Trophoblast cell (in vitro differentiated cells and primary cell): ENCODE measurements around the gene DTNB.

Experiments
- DNase-seq, 2 donors: peaks; one replicate each; pipeline ENCODE4 v3.0.0-alpha.2; 2016
- H2AFZ ChIP-seq: 2 replicates; pipeline ENCODE4 v1.6.1; 2013; ENCODE audit warnings: low read length, moderate library complexity, mild to moderate bottlenecking; ENCODE audit not compliant: insufficient read depth, poor library complexity
- H2AK5ac ChIP-seq: 2 replicates; pipeline ENCODE4 v1.6.1; 2013; ENCODE audit warnings: mild to moderate bottlenecking, low read length
- H2BK120ac ChIP-seq: 2 replicates; pipeline ENCODE4 v1.6.1; 2013; ENCODE audit warnings: low read length, mild to moderate bottlenecking, moderate library complexity; ENCODE audit not compliant: insufficient read depth, poor library complexity
- H2BK12ac ChIP-seq: 2 replicates; pipeline ENCODE4 v1.6.1; 2013; ENCODE audit warnings: mild to moderate bottlenecking, low read length, moderate library complexity
- H2BK5ac ChIP-seq: 2 replicates; pipeline ENCODE4 v1.6.1; 2013; ENCODE audit warnings: low read length, low read depth, moderate library complexity, mild to moderate bottlenecking; ENCODE audit not compliant: poor library complexity
- H3K14ac ChIP-seq: 2 replicates; pipeline ENCODE4 v1.6.1; 2013; ENCODE audit warnings: mild to moderate bottlenecking, low read length
- H3K18ac ChIP-seq: 2 replicates; pipeline ENCODE4 v1.6.1; 2013; ENCODE audit warnings: mild to moderate bottlenecking, low read length
- H3K23ac ChIP-seq: 2 replicates; pipeline ENCODE4 v1.6.1; 2013; ENCODE audit warnings: low read length
- H3K27ac ChIP-seq: 2 replicates; pipeline ENCODE4 v1.5.1; 2013; ENCODE audit warnings: low read depth, mild to moderate bottlenecking, inconsistent platforms, low read length, moderate library complexity
- H3K27me3 ChIP-seq: 2 replicates; pipeline ENCODE4 v1.6.1; 2013; ENCODE audit warnings: inconsistent platforms, mild to moderate bottlenecking, low read length, moderate library complexity; ENCODE audit not compliant: insufficient read depth
- H3K36me3 ChIP-seq, 2 experiments: 1 replicate in 1 of 2; 2 replicates in 1 of 2; pipeline ENCODE4 v1.6.1; 2013; ENCODE audit warnings: low read length in 2 of 2, mild to moderate bottlenecking in 2 of 2, moderate library complexity in 1 of 2; ENCODE audit not compliant: insufficient read depth in 2 of 2, control insufficient read depth in 1 of 2
- H3K4ac ChIP-seq: 2 replicates; pipeline ENCODE4 v1.6.1; 2013; ENCODE audit warnings: low read depth, mild to moderate bottlenecking, low read length, moderate library complexity
- H3K4me1 ChIP-seq, 2 experiments: 1 replicate in 1 of 2; 2 replicates in 1 of 2; pipeline ENCODE4 v1.6.1; 2013; ENCODE audit warnings: low read length in 2 of 2, mild to moderate bottlenecking in 2 of 2, moderate library complexity in 1 of 2; ENCODE audit not compliant: insufficient read depth in 2 of 2, control insufficient read depth in 1 of 2
- H3K4me2 ChIP-seq: 2 replicates; pipeline ENCODE4 v1.6.1; 2013; ENCODE audit warnings: inconsistent platforms, mild to moderate bottlenecking, low read length, moderate library complexity
- H3K4me3 ChIP-seq: 2 replicates; pipeline ENCODE4 v1.5.1; 2013; ENCODE audit warnings: mild to moderate bottlenecking, low read depth, low read length, inconsistent platforms
- H3K79me1 ChIP-seq: one replicate; pipeline ENCODE4 v1.6.1; 2013; ENCODE audit warnings: low read length
- H3K79me2 ChIP-seq: 2 replicates; pipeline ENCODE4 v1.6.1; 2013; ENCODE audit warnings: low read length, mild to moderate bottlenecking; ENCODE audit not compliant: control insufficient read depth, insufficient read depth, poor library complexity
- H3K9ac ChIP-seq: 2 replicates; pipeline ENCODE4 v1.6.1; 2013; ENCODE audit warnings: mild to moderate bottlenecking, low read length
- H3K9me3 ChIP-seq: 2 replicates; pipeline ENCODE4 v1.6.1; 2013; ENCODE audit warnings: low read depth, mild to moderate bottlenecking, control low read depth, inconsistent platforms, low read length; ENCODE audit not compliant: insufficient read depth
- H4K12ac ChIP-seq: 2 replicates; pipeline ENCODE4 v1.6.1; 2013; ENCODE audit warnings: low read depth, mild to moderate bottlenecking, low read length, moderate library complexity
- H4K8ac ChIP-seq: 2 replicates; pipeline ENCODE4 v1.6.1; 2013; ENCODE audit warnings: low read depth, mild to moderate bottlenecking, low read length, moderate library complexity
- H4K91ac ChIP-seq: one replicate; pipeline ENCODE4 v1.6.1; 2013; ENCODE audit warnings: low read depth, mild to moderate bottlenecking, low read length, moderate library complexity
- WGBS: extraction: QIAGEN DNeasy Blood & Tissue Kit; methylation state at CpG from one replicate; pipeline ENCODE4 v1.1.7; 2013; ENCODE audit warnings: missing lambda C conversion rate; ENCODE audit not compliant: insufficient read length, insufficient coverage; ENCODE audit errors: extremely low coverage; 5-methylcytosine and 5-hydroxymethylcytosine counted together

DTNB gene

DNA sequence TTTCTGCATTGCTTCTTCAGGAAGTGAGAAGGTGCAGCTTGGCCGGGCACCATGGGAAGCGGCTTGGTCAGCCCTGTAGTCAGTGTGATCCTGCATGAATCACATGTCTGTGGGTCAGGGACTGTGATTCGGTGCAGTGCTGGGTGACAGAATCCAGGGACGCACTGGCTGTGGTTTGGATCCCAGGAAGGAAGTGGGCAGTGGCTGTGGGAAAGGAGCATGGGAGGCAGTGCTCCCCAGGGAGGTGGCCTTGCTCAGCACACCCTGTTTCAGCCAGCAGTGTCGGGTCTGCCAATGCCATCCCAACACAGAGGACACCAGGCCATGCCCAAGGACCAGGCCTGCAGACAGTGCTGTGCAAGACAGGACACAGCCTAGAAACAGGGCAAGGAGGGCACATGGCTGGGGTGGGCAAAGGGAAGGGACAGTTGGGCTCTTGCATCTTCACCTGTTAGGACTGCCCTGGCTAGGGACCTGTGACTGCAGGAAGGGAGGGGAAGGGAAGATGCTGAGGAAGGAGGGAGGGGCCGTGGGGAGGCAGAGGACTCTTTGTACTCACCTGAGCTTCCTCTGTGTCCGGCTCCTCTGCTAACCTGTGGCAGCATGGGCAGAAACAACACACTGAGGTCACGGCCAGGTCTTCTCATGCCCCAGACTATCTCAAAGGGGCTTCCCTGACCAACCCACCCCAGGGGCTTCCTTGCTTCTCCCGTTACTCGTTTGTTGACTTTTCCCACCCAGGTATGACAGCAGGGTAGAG, 294.5 kb downstream of the DTNB start:
- H2BK12ac ChIP-seq, result no peak overlapping the region
- H2AK5ac ChIP-seq, result no peak overlapping the region
- H2AFZ ChIP-seq, result no peak overlapping the region
- H3K18ac ChIP-seq, result no peak overlapping the region
- H3K14ac ChIP-seq, result no peak overlapping the region
- H3K4me1 ChIP-seq, result peaks cover 10 to 16% of the 10 kb centered on the region in 2 experiments
- H3K9me3 ChIP-seq, result peaks cover 2% of the 10 kb centered on the region
- H3K79me2 ChIP-seq, result no peaks in the 10 kb centered on the region
- H3K4me2 ChIP-seq, result no peak overlapping the region
- H3K27ac ChIP-seq, result no peak overlapping the region
- WGBS, result no CpG with 5 or more reads among the region's 10 CpGs
- H3K79me1 ChIP-seq, result peaks cover 3% of the 10 kb centered on the region
- no peaks in the 10 kb centered on the region for H3K36me3 ChIP-seq
- H3K27me3 ChIP-seq, result no peaks in the 10 kb centered on the region
- H2BK5ac ChIP-seq, result no peak overlapping the region
- no peak overlapping the region for H4K8ac ChIP-seq
- no peak overlapping the region for H3K23ac ChIP-seq
- no peak overlapping the region for H3K9ac ChIP-seq
- no peak overlapping the region for H4K91ac ChIP-seq
- no peak overlapping the region for H3K4ac ChIP-seq
- DNase-seq, result peak in 1 of 2 donors; percentile 2
- H2BK120ac ChIP-seq, result no peak overlapping the region
- no peak overlapping the region for H3K4me3 ChIP-seq
- no peak overlapping the region for H4K12ac ChIP-seq

DNA sequence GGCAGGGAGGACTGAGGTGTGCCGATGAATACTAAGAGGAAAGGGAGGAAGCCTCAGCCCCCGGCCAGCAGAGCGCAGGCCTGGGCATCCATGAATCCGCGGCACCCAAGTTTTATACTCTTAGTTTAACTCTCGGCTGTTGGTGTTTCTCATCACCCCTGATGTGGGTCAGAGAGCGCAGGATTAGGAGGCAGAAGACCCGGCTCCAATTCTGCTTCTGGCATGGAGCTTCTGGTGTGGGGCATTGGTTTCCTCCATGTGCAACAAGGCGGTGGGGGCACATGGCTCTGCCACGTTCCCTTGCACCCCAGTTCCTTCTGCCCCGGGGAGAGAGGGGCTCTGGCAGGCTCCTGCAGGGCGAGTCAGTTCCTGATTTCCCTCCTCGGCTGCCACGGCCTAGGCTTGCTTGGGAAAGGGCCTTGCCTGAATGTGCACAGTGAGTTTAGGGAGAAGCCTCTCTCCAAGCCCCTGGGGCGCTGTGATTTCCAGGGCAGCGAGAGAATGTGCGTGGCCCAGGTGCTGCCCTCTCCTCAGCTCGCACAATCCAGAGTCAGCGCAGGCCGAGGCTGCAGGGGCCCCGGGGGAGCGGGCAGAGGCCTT, 295.5 kb downstream of the DTNB start:
- no peak overlapping the region for H4K12ac ChIP-seq
- no peak overlapping the region for H3K18ac ChIP-seq
- H2BK120ac ChIP-seq, result no peak overlapping the region
- no peak overlapping the region for H2AK5ac ChIP-seq
- no peak overlapping the region for H2AFZ ChIP-seq
- no peak overlapping the region for H3K14ac ChIP-seq
- no peaks in the 10 kb centered on the region for H3K27me3 ChIP-seq
- no CpG with 5 or more reads among the region's 22 CpGs for WGBS
- no peak overlapping the region for H3K4me2 ChIP-seq
- no peak overlapping the region for H2BK12ac ChIP-seq
- H3K79me1 ChIP-seq, result peaks cover 3% of the 10 kb centered on the region
- H3K27ac ChIP-seq, result no peak overlapping the region
- no peak overlapping the region for H3K4ac ChIP-seq
- H4K91ac ChIP-seq, result no peak overlapping the region
- H3K9me3 ChIP-seq, result peaks cover 2% of the 10 kb centered on the region
- H2BK5ac ChIP-seq, result no peak overlapping the region
- H3K4me3 ChIP-seq, result no peak overlapping the region
- H3K79me2 ChIP-seq, result no peaks in the 10 kb centered on the region
- no peak overlapping the region for H4K8ac ChIP-seq
- DNase-seq, result no peak
- H3K9ac ChIP-seq, result no peak overlapping the region
- H3K23ac ChIP-seq, result no peak overlapping the region
- H3K36me3 ChIP-seq, result no peaks in the 10 kb centered on the region
- peaks cover 10 to 16% of the 10 kb centered on the region in 2 experiments for H3K4me1 ChIP-seq

DNA sequence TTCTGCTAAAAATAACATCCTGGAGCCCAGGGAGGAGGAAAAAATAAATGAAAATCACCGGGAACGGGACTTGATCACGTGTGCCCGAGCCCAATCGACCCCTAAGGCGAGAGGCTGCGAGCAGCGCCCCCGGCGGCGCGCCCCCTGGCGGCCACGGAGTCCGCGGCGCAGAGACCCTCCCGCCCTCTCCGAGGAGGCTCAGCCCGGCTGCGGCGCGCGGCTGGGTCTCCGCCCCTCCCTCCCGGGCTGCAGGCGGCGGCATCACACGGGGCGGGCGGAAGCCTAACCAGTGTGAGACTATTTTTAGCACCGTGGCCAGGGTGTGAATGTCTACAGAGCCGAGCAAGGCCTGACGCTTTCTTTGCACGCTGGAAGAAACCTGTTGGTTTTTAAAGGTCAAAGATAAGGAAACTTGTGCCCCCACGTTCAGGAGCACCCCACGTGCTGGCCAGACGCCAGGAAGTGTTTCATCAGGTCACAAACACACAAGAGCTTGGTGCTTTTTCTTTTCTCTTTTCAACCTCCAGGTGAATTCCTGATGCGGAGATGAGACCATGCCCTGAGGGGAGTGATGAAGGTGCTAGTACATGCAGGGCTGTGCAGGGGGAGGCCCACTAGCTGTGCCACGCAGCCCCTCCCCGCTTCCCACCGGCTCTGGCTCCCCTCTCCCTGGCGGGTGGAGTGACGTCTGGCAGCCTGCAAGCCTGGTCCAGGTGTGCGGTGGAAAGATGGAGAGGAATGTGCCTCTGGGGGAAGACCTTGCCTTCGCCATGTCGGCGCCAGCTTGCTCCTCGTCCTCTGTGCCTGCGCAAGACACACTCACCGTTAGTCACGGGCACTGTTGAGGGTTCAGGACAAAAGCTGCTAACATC, 296.4 kb downstream of the DTNB start:
- Histone ChIP-seq H3K9me3 (peaks cover 2% of the 10 kb centered on the region), H3K23ac (no peak overlapping the region), H3K27ac (peak overlapping the region; percentile 42), H3K18ac (no peak overlapping the region), H3K9ac (no peak overlapping the region), H2BK12ac (no peak overlapping the region), H4K91ac (no peak overlapping the region), H3K4me3 (peak overlapping the region; percentile 46), H3K4me2 (peak overlapping the region; percentile 76), H4K12ac (no peak overlapping the region), H3K4me1 (peaks cover 10 to 16% of the 10 kb centered on the region in 2 experiments), H2AFZ (peak overlapping the region; percentile 46), H3K27me3 (no peaks in the 10 kb centered on the region), H3K79me2 (no peaks in the 10 kb centered on the region), H3K36me3 (no peaks in the 10 kb centered on the region), H3K79me1 (peaks cover 3% of the 10 kb centered on the region), H3K4ac (no peak overlapping the region), H3K14ac (no peak overlapping the region), H2BK120ac (no peak overlapping the region), H2BK5ac (no peak overlapping the region), H2AK5ac (no peak overlapping the region), H4K8ac (no peak overlapping the region)
- no CpG with 5 or more reads among the region's 52 CpGs for WGBS
- peak; percentile 90 to 91 for DNase-seq

DNA sequence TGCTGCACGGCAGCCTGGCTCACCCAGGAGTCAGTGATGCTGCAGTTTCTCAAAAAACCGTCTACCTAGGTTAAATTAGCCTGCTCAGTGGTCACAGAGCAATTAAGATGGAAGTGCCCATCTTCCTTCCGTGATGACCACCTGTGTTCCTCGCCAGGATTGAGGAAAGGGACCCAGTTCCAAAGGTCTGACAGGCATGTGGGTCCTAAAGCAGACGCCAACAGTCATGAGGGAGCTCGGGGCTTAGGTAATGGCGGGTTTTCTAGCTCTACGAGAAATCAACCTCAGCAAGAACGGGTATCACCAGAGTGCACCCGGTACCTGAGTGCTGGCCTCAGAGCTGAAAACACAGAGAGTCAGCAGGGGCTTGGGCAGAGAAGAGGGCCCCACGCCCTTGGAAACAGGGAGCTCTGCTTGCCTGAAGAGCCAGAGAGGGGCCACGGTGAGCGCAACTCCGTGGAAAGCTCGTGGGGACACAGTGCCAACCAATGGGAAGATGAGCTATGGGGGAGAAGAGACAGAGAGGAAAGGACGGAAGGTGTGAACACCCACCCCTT, 297.3 kb downstream of the DTNB start:
- H2BK120ac ChIP-seq, result no peak overlapping the region
- no peak overlapping the region for H3K4ac ChIP-seq
- no peak overlapping the region for H3K4me3 ChIP-seq
- no peak overlapping the region for H3K9ac ChIP-seq
- H3K18ac ChIP-seq, result no peak overlapping the region
- H3K23ac ChIP-seq, result no peak overlapping the region
- no peak overlapping the region for H2AK5ac ChIP-seq
- H3K27me3 ChIP-seq, result no peaks in the 10 kb centered on the region
- H4K91ac ChIP-seq, result no peak overlapping the region
- H3K4me2 ChIP-seq, result peak overlapping the region; percentile 10
- no peak overlapping the region for H4K12ac ChIP-seq
- no peaks in the 10 kb centered on the region for H3K79me2 ChIP-seq
- peaks cover 10 to 16% of the 10 kb centered on the region in 2 experiments for H3K4me1 ChIP-seq
- H3K27ac ChIP-seq, result no peak overlapping the region
- H2BK12ac ChIP-seq, result no peak overlapping the region
- H2AFZ ChIP-seq, result no peak overlapping the region
- WGBS, result no CpG with 5 or more reads among the region's 16 CpGs
- H2BK5ac ChIP-seq, result no peak overlapping the region
- no peaks in the 10 kb centered on the region for H3K36me3 ChIP-seq
- no peak overlapping the region for H3K14ac ChIP-seq
- peaks cover 2% of the 10 kb centered on the region for H3K9me3 ChIP-seq
- DNase-seq, result no peak
- no peak overlapping the region for H4K8ac ChIP-seq
- peaks cover 3% of the 10 kb centered on the region for H3K79me1 ChIP-seq
